Endothelial cell of umbilical vein (primary cell): ENCODE measurements around the gene PDPK1. TPM values are rescaled to one million over a fixed set of nuclear protein-coding genes. Genes with fewer than 3 reads are reported as not detected.
"Not testable (repeated sequence)": the region's sequence is repeated elsewhere in the genome, so short reads cannot be mapped to it uniquely, and the experiment has no call there.

Experiments
- BruUV-seq: library from RNA; stranded (reverse); fragments of 400-500 nt; replicated peaks from 2 replicates; lab custom pipeline; 2021; lab: Mats Ljungman, UMichigan
- CTCF ChIA-PET: fragments of 300-600, 350-600 bp; sonication (Branson Sonifier 250); formaldehyde crosslinking; loops from one replicate; lab custom pipeline; 2021; ENCODE audit warnings: antibody characterized with exemption, inconsistent platforms; lab: Charles Lee
- POLR2A ChIA-PET: fragments of 300-600, 350-600 bp; sonication (Branson Sonifier 250); formaldehyde crosslinking; loops from one replicate; lab custom pipeline; 2021; ENCODE audit warnings: antibody characterized with exemption, inconsistent platforms; lab: Charles Lee
- DNase-seq: peaks from one replicate; pipeline ENCODE4 v3.0.0-alpha.2; 2011; ENCODE audit warnings: low read depth, low spot score
- FAIRE-seq: peaks from 2 replicates; lab custom pipeline; 2011; peaks lifted over from hg19 to GRCh38; lab: Jason Lieb, UNC
- H2AFZ ChIP-seq: 2 replicates; pipeline ENCODE4 v1.6.0; 2012; ENCODE audit warnings: low read depth, low read length, control low read depth, inconsistent platforms
- H3K27ac ChIP-seq: 2 replicates; pipeline ENCODE4 v1.5.1; 2011; ENCODE audit warnings: low read depth, mild to moderate bottlenecking, control low read depth, low read length, moderate library complexity; ENCODE audit not compliant: insufficient read depth
- H3K27me3 ChIP-seq, 2 experiments: 2 replicates each; pipeline versions ENCODE4 v1.6.0 to v1.6.1; 2011; ENCODE audit warnings: low read length in 2 of 2, mixed read lengths in 1 of 2; ENCODE audit not compliant: control insufficient read depth in 2 of 2, insufficient read depth in 2 of 2
- H3K36me3 ChIP-seq, 2 experiments: 2 replicates in 1 of 2; 3 replicates in 1 of 2; pipeline ENCODE4 v1.5.1; 2011; ENCODE audit warnings: low read length in 2 of 2, mild to moderate bottlenecking in 1 of 2, moderate library complexity in 1 of 2; ENCODE audit not compliant: control insufficient read depth in 2 of 2, insufficient read depth in 2 of 2; ENCODE audit errors: extremely low read depth in 1 of 2
- H3K4me1 ChIP-seq: 3 replicates; pipeline ENCODE4 v1.5.1; 2011; ENCODE audit warnings: mild to moderate bottlenecking, low read length; ENCODE audit not compliant: control insufficient read depth, insufficient read depth; ENCODE audit errors: extremely low read depth
- H3K4me2 ChIP-seq: 2 replicates; pipeline ENCODE4 v1.6.1; 2011; ENCODE audit warnings: low read length, control low read depth, mixed read lengths; ENCODE audit not compliant: insufficient read depth
- H3K4me3 ChIP-seq, 3 experiments: fragments of 200-600 bp in 1 of 3; sonication (generic), shearing (Covaris generic) in 1 of 3; replicated peaks in 1 of 3; 2 replicates each; pipeline ENCODE4 v1.5.1; 2011 to 2016; ENCODE audit warnings: control low read depth in 3 of 3, low read length in 3 of 3, mild to moderate bottlenecking in 2 of 3, inconsistent platforms in 1 of 3, low read depth in 1 of 3, moderate library complexity in 1 of 3; ENCODE audit not compliant: insufficient read depth in 1 of 3
- H3K79me2 ChIP-seq: 2 replicates; pipeline ENCODE4 v1.6.0; 2012; ENCODE audit warnings: low read length, inconsistent platforms; ENCODE audit not compliant: control insufficient read depth, insufficient read depth
- H3K9ac ChIP-seq: replicated peaks from 2 replicates; pipeline ENCODE3; 2011; ENCODE audit warnings: low read length, control low read depth; ENCODE audit not compliant: insufficient read depth; ENCODE audit errors: extremely low read depth
- H3K9me1 ChIP-seq: replicated peaks from 3 replicates; pipeline ENCODE4 v1.6.0; 2011; ENCODE audit warnings: mild to moderate bottlenecking, low read length; ENCODE audit not compliant: control insufficient read depth, insufficient read depth; ENCODE audit errors: extremely low read depth
- H3K9me3 ChIP-seq: replicated peaks from 2 replicates; pipeline ENCODE4 v1.5.1; 2012; ENCODE audit warnings: low read length, inconsistent platforms; ENCODE audit not compliant: control insufficient read depth, insufficient read depth
- H4K20me1 ChIP-seq: replicated peaks from 2 replicates; pipeline ENCODE3; 2011; ENCODE audit warnings: mild to moderate bottlenecking, low read length; ENCODE audit not compliant: control insufficient read depth, insufficient read depth; ENCODE audit errors: extremely low read depth
- CTCF ChIP-seq, 2 donors: IDR thresholded peaks; 1 replicate in 1 of 2; 2 replicates in 1 of 2; pipeline ENCODE4 v1.5.1; 2011; ENCODE audit warnings: low read length in 2 of 2, mild to moderate bottlenecking in 2 of 2, moderate library complexity in 2 of 2, control low read depth in 1 of 2, inconsistent platforms in 1 of 2, low read depth in 1 of 2; ENCODE audit not compliant: insufficient read depth in 1 of 2; ENCODE audit errors: extremely low read depth in 1 of 2
- EZH2 ChIP-seq: IDR thresholded peaks from 2 replicates; pipeline ENCODE4 v1.6.1; 2012; ENCODE audit warnings: borderline replicate concordance, low read depth, mild to moderate bottlenecking, moderate library complexity, low read length, inconsistent platforms; ENCODE audit not compliant: severe bottlenecking
- FOS ChIP-seq: IDR thresholded peaks from 2 replicates; pipeline ENCODE4 v1.6.1; 2011; ENCODE audit warnings: mild to moderate bottlenecking, low read length, moderate library complexity, borderline replicate concordance; ENCODE audit not compliant: insufficient read depth
- GATA2 ChIP-seq: IDR thresholded peaks from 2 replicates; pipeline ENCODE4 v1.7.0; 2011; ENCODE audit warnings: low read depth, mild to moderate bottlenecking, moderate library complexity, mixed read lengths, low read length; ENCODE audit not compliant: insufficient read length, insufficient read depth
- JUN ChIP-seq: IDR thresholded peaks from 2 replicates; pipeline ENCODE4 v1.6.1; 2011; ENCODE audit warnings: borderline replicate concordance, low read depth; ENCODE audit not compliant: insufficient read length, insufficient read depth
- MAX ChIP-seq: IDR thresholded peaks from 2 replicates; pipeline ENCODE4 v1.6.1; 2011; ENCODE audit not compliant: insufficient read depth, insufficient read length
- MYC ChIP-seq: IDR thresholded peaks from one replicate; pipeline ENCODE4 v1.6.1; 2011; ENCODE audit warnings: mild to moderate bottlenecking, low read depth, low read length
- POLR2A ChIP-seq: IDR thresholded peaks from 2 replicates; pipeline ENCODE4 v1.6.1; 2012; ENCODE audit warnings: low read depth, mild to moderate bottlenecking, control low read depth, low read length
- POLR2AphosphoS5 ChIP-seq: IDR thresholded peaks from 2 replicates; pipeline ENCODE4 v1.6.1; 2012; ENCODE audit warnings: low read depth, mild to moderate bottlenecking, control low read depth, low read length, moderate library complexity; ENCODE audit not compliant: insufficient read depth
- dilution Hi-C: fragments of 300-500 bp; cut with MboI; formaldehyde crosslinking; loops from one replicate; pipeline ENCODE4 v1.15.0; 2019; ENCODE audit warnings: low sequenced_read_pairs; ENCODE audit not compliant: extremely low pct_ligation_motif_present
- intact Hi-C: fragments of 100-400 bp; cut with micrococcal nuclease; formaldehyde crosslinking; loops from one replicate; pipeline ENCODE4 v1.10.0; 2022
- polyA plus RNA-seq, 4 experiments: library from polyadenylated mRNA; depleted of rRNA in 3 of 4; stranded (reverse) in 3 of 4; unstranded in 1 of 4; fragments of >200 nt; gene quantifications; 2 replicates each; pipeline versions ENCODE4 v1.2.1 to v1.2.3, GENCODE V29; 2011 to 2012; ENCODE audit warnings: missing spikeins in 1 of 4
- total RNA-seq: library from RNA; stranded (reverse); gene quantifications from 2 replicates; pipeline ENCODE4 v1.2.3, GENCODE V29; 2021

The PDPK1 gene
- total and polyA plus RNA-seq, 2 donors (not counting 3 experiments of a cell fraction or from before 2014, with no cell fraction given), result 22.4 to 37.3 TPM

GRCh38 chr16:2535625-2536013, 2.2 kb upstream of the PDPK1 start:
- H4K20me1 ChIP-seq, result no peaks in the 10 kb centered on the region
- POLR2A ChIA-PET, result no interaction called here
- dilution Hi-C loops, result no loop called here
- no TSS peak for BruUV-seq
- no peaks in the 10 kb centered on the region for H3K27me3 ChIP-seq
- H3K4me2 ChIP-seq, result no peak overlapping the region
- intact Hi-C loops, result loop anchor here (2.0 kb wide), 1 partner anchor 67 kb away; no protein-coding TSS in a partner anchor
- FAIRE-seq, result no peak
- no peak overlapping the region for H2AFZ ChIP-seq
- no peaks in the 10 kb centered on the region for H3K36me3 ChIP-seq
- peaks cover 18% of the 10 kb centered on the region for H3K79me2 ChIP-seq
- no peak for DNase-seq
- H3K27ac ChIP-seq, result no peak overlapping the region
- peaks cover 24% of the 10 kb centered on the region for H3K4me1 ChIP-seq
- H3K4me3 ChIP-seq, result no peak overlapping the region
- no peaks in the 10 kb centered on the region for H3K9me1 ChIP-seq
- CTCF ChIA-PET, result no interaction called here
- TF ChIP-seq EZH2 (no peak), CTCF (IDR thresholded peaks at IDR 0.05; ENCODE audit: extremely low read depth in 1 of 2, insufficient read depth in 1 of 2, low read depth in 1 of 2, low read length in 2 of 2) (no peak), POLR2AphosphoS5 (no peak), POLR2A (no peak), GATA2 (no peak), FOS (no peak), MAX (no peak), MYC (no peak), JUN (no peak)
- no peak overlapping the region for H3K9ac ChIP-seq
- H3K9me3 ChIP-seq, result no peaks in the 10 kb centered on the region

GRCh38 chr16:2539192-2539844, 1.5 kb downstream of the PDPK1 start:
- intact Hi-C loops, H3K9me3 ChIP-seq, H3K27ac ChIP-seq, H3K27me3 ChIP-seq, dilution Hi-C loops, H3K36me3 ChIP-seq, DNase-seq, POLR2A ChIA-PET, CTCF ChIA-PET, H4K20me1 ChIP-seq, H3K4me3 ChIP-seq, FAIRE-seq, H3K4me2 ChIP-seq, H2AFZ ChIP-seq, H3K9me1 ChIP-seq: not testable (repeated sequence)
- Histone ChIP-seq H3K79me2 (peaks cover 36% of the 10 kb centered on the region), H3K9ac (peak overlapping the region; percentile 9), H3K4me1 (peaks cover 11% of the 10 kb centered on the region)
- BruUV-seq, result TSS peak; percentile 15
